Loucy (cell line): ENCODE data around the gene PRCD.

ENCODE experiments used
- H2AFZ ChIP-seq: fragments of 200-600 bp; sonication (generic); 2 replicates; pipeline ENCODE4 v1.6.0; 2016; ENCODE audit warnings: antibody characterized with exemption, mild to moderate bottlenecking, low read length, moderate library complexity
- H3F3A ChIP-seq: fragments of 200-600 bp; 2 replicates; pipeline ENCODE4 v1.6.0; 2016; ENCODE audit warnings: antibody characterized with exemption, low read depth, mild to moderate bottlenecking
- H3K27me3 ChIP-seq: fragments of 200-600 bp; sonication (generic); 2 replicates; pipeline ENCODE4 v1.6.1; 2014; ENCODE audit warnings: low read length, mild to moderate bottlenecking; ENCODE audit not compliant: insufficient read depth, poor library complexity, severe bottlenecking
- H3K36me3 ChIP-seq: fragments of 200-600 bp; sonication (generic); 2 replicates; pipeline ENCODE4 v1.6.1; 2016; ENCODE audit warnings: low read length; ENCODE audit not compliant: insufficient read depth
- H3K4me1 ChIP-seq: fragments of 200-600 bp; sonication (generic); 2 replicates; pipeline ENCODE4 v1.5.1; 2014; ENCODE audit warnings: low read length, mild to moderate bottlenecking; ENCODE audit not compliant: insufficient read depth, poor library complexity, severe bottlenecking
- H3K4me2 ChIP-seq: fragments of 200-600 bp; sonication (generic); 2 replicates; pipeline ENCODE4 v1.6.0; 2014; ENCODE audit warnings: antibody characterized with exemption, low read length, low read depth, mild to moderate bottlenecking; ENCODE audit not compliant: poor library complexity, severe bottlenecking
- H3K4me3 ChIP-seq: fragments of 200-600 bp; sonication (generic); 2 replicates; pipeline ENCODE4 v1.5.1; 2014; ENCODE audit warnings: low read length, mild to moderate bottlenecking, mixed read lengths; ENCODE audit not compliant: poor library complexity, severe bottlenecking
- H3K79me2 ChIP-seq: fragments of 200-600 bp; sonication (generic); 2 replicates; pipeline ENCODE4 v1.6.1; 2014; ENCODE audit warnings: low read length; ENCODE audit not compliant: insufficient read depth
- H3K9ac ChIP-seq: fragments of 200-600 bp; sonication (generic); 2 replicates; pipeline ENCODE4 v1.6.0; 2014; ENCODE audit warnings: mild to moderate bottlenecking, low read depth, low read length, moderate library complexity; ENCODE audit not compliant: poor library complexity, severe bottlenecking
- H3K9me2 ChIP-seq: fragments of 200-600 bp; sonication (generic); replicated peaks from 2 replicates; pipeline ENCODE4 v1.6.1; 2016; ENCODE audit warnings: low read depth, low read length, mixed read lengths
- H3K9me3 ChIP-seq: fragments of 200-600 bp; sonication (generic); 2 replicates; pipeline ENCODE4 v1.6.1; 2014; ENCODE audit warnings: mild to moderate bottlenecking, antibody characterized with exemption, low read length, low read depth; ENCODE audit not compliant: insufficient read depth
- H4K20me1 ChIP-seq: fragments of 200-600 bp; sonication (generic); 2 replicates; pipeline ENCODE4 v1.6.0; 2014; ENCODE audit warnings: antibody characterized with exemption, low read length, mild to moderate bottlenecking; ENCODE audit not compliant: insufficient read depth, poor library complexity, severe bottlenecking
- CTCF ChIP-seq: fragments of 200-600 bp; sonication (generic); conservative IDR thresholded peaks from 2 replicates; pipeline ENCODE4 v1.5.1; 2014; ENCODE audit warnings: mild to moderate bottlenecking, antibody characterized with exemption, low read length
- EZH2phosphoT487 ChIP-seq: fragments of 200-600 bp; IDR thresholded peaks from 2 replicates; pipeline ENCODE4 v1.6.1; 2018; ENCODE audit warnings: antibody characterized with exemption, mild to moderate bottlenecking, moderate library complexity, borderline replicate concordance

Gene PRCD

GRCh38 chr17:76593959-76594358 lies 54.1 kb downstream of the PRCD start:
- H3K9me2 ChIP-seq: no peaks in the 10 kb centered on the region
- no peaks in the 10 kb centered on the region for H3K4me1 ChIP-seq
- no peaks in the 10 kb centered on the region for H3F3A ChIP-seq
- H3K9ac ChIP-seq: no peak overlapping the region
- no peak overlapping the region for H2AFZ ChIP-seq
- no peak overlapping the region for H3K4me2 ChIP-seq
- H3K9me3 ChIP-seq: no peaks in the 10 kb centered on the region
- H3K27me3 ChIP-seq: no peaks in the 10 kb centered on the region
- H3K36me3 ChIP-seq: no peaks in the 10 kb centered on the region
- H3K4me3 ChIP-seq: no peak overlapping the region
- H3K79me2 ChIP-seq: no peaks in the 10 kb centered on the region
- TF ChIP-seq EZH2phosphoT487 (no peak), CTCF (peak; percentile 20; the same call in 1 of the 2 replicates)
- H4K20me1 ChIP-seq: no peaks in the 10 kb centered on the region

DNA sequence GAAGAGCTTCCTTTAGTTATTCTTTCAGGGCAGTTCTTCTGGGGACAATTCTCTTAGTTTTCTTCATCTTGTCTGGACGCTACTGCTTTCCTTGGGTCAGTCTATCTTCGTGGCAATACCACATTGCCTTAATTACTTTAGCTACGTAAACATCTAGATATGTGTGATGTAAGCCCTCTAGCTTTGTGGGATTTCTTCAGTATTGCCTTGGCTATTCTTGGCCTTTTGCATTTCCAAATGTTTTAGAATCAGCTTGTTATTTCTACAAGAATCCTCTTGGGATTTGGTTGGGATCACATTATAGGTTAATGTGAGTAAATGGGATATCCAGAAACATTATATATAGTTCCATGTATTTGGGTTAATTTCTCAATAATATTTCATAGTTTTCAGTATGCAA lies 54.8 kb downstream of the PRCD start:
- no peak for TF ChIP-seq EZH2phosphoT487
- TF ChIP-seq CTCF: no peak
- Histone ChIP-seq H3K79me2 (no peaks in the 10 kb centered on the region), H3F3A (no peaks in the 10 kb centered on the region), H4K20me1 (no peaks in the 10 kb centered on the region), H3K4me2 (no peak overlapping the region), H3K27me3 (no peaks in the 10 kb centered on the region), H3K9ac (no peak overlapping the region), H2AFZ (no peak overlapping the region), H3K4me3 (no peak overlapping the region), H3K36me3 (no peaks in the 10 kb centered on the region), H3K9me3 (no peaks in the 10 kb centered on the region), H3K4me1 (no peaks in the 10 kb centered on the region), H3K9me2 (no peaks in the 10 kb centered on the region)
